IMR-90 (cell line): ENCODE results near the gene ANO10. TPM values are rescaled to one million over a fixed set of nuclear protein-coding genes. Genes with fewer than 3 reads are reported as not detected.

Experiments
- ATAC-seq: fragments of 200-7000 bp; cut with Tn5 transposase; 2 replicates; pipeline ENCODE4 v1.9.1; 2020; ENCODE audit warnings: low read depth, mild to moderate bottlenecking, moderate library complexity
- Bru-seq: library from RNA; stranded (reverse); fragments of 400-500 nt; gene quantifications from one replicate; lab custom pipeline; 2021; lab: Mats Ljungman, UMichigan
- BruChase-seq, 2 experiments: library from RNA; stranded (reverse); fragments of 400-500 nt; gene quantifications; one replicate each; lab custom pipeline; 2021; lab: Mats Ljungman, UMichigan
- BruUV-seq: library from RNA; stranded (reverse); fragments of 400-500 nt; replicated peaks from 2 replicates; lab custom pipeline; 2021; lab: Mats Ljungman, UMichigan
- CTCF ChIA-PET: fragments of 300-600 bp; formaldehyde crosslinking; extraction: SDS; loops from one replicate; lab custom pipeline; 2021; ENCODE audit warnings: antibody characterized with exemption; lab: Yijun Ruan, JAX
- POLR2A ChIA-PET: fragments of 300-600 bp; sonication (Branson Sonifier 250); formaldehyde crosslinking; loops from one replicate; lab custom pipeline; 2022; ENCODE audit warnings: antibody characterized with exemption; ENCODE audit not compliant: unreplicated experiment; lab: Charles Lee
- DNase-seq: peaks from one replicate; pipeline ENCODE4 v3.0.0; 2013
- H2AFZ ChIP-seq: replicated peaks from 2 replicates; pipeline ENCODE3; 2013; ENCODE audit warnings: low read length, mild to moderate bottlenecking; ENCODE audit not compliant: poor library complexity
- H2AK5ac ChIP-seq: 2 replicates; pipeline ENCODE4 v1.6.1; 2013; ENCODE audit warnings: low read depth, low read length, inconsistent platforms
- H2AK9ac ChIP-seq: replicated peaks from 2 replicates; pipeline ENCODE3; 2013; ENCODE audit warnings: mild to moderate bottlenecking, low read depth, low read length, moderate library complexity; ENCODE audit not compliant: poor library complexity
- H2BK120ac ChIP-seq: 2 replicates; pipeline ENCODE4 v1.6.1; 2013; ENCODE audit warnings: low read depth, low read length, inconsistent platforms
- H2BK15ac ChIP-seq: 3 replicates; pipeline ENCODE4 v1.6.1; 2013; ENCODE audit warnings: low read depth, low read length, inconsistent platforms
- H2BK20ac ChIP-seq: 2 replicates; pipeline ENCODE4 v1.6.1; 2013; ENCODE audit warnings: low read depth, mild to moderate bottlenecking, inconsistent platforms, low read length, moderate library complexity
- H2BK5ac ChIP-seq: 2 replicates; pipeline ENCODE4 v1.6.1; 2013; ENCODE audit warnings: mild to moderate bottlenecking, low read depth, low read length, inconsistent platforms; ENCODE audit not compliant: poor library complexity, severe bottlenecking
- H3K14ac ChIP-seq: replicated peaks from 2 replicates; pipeline ENCODE4 v1.6.1; 2013; ENCODE audit warnings: low read depth, low read length, inconsistent platforms
- H3K18ac ChIP-seq: 2 replicates; pipeline ENCODE4 v1.6.1; 2013; ENCODE audit warnings: low read depth, low read length, control low read depth
- H3K23ac ChIP-seq: 2 replicates; pipeline ENCODE4 v1.6.1; 2013; ENCODE audit warnings: low read depth, low read length, inconsistent platforms
- H3K27ac ChIP-seq: 2 replicates; pipeline ENCODE4 v1.5.1; 2013; ENCODE audit warnings: mild to moderate bottlenecking, control low read depth, low read length; ENCODE audit not compliant: insufficient read depth
- H3K27me3 ChIP-seq: 2 replicates; pipeline ENCODE4 v1.6.1; 2013; ENCODE audit warnings: low read length; ENCODE audit not compliant: control insufficient read depth, insufficient read depth
- H3K36me3 ChIP-seq: 2 replicates; pipeline ENCODE4 v1.6.1; 2013; ENCODE audit warnings: low read length, mixed read lengths; ENCODE audit not compliant: control insufficient read depth, insufficient read depth
- H3K4ac ChIP-seq: 2 replicates; pipeline ENCODE4 v1.6.1; 2013; ENCODE audit warnings: low read depth, low read length, inconsistent platforms
- H3K4me1 ChIP-seq: 2 replicates; pipeline ENCODE4 v1.6.1; 2013; ENCODE audit warnings: low read length, mixed read lengths; ENCODE audit not compliant: control insufficient read depth, insufficient read depth
- H3K4me2 ChIP-seq: 2 replicates; pipeline ENCODE4 v1.6.1; 2013; ENCODE audit warnings: low read depth, mild to moderate bottlenecking, control low read depth, low read length, moderate library complexity
- H3K4me3 ChIP-seq: 2 replicates; pipeline ENCODE4 v1.5.1; 2013; ENCODE audit warnings: low read depth, mild to moderate bottlenecking, control low read depth, low read length, moderate library complexity; ENCODE audit not compliant: insufficient read depth
- H3K56ac ChIP-seq: 2 replicates; pipeline ENCODE4 v1.6.1; 2013; ENCODE audit warnings: low read length, inconsistent platforms; ENCODE audit not compliant: insufficient read depth; ENCODE audit errors: extremely low read depth
- H3K79me1 ChIP-seq, 2 experiments: 2 replicates each; pipeline ENCODE4 v1.6.1; 2013; ENCODE audit warnings: low read length in 2 of 2, inconsistent platforms in 1 of 2, low read depth in 1 of 2
- H3K9ac ChIP-seq: 2 replicates; pipeline ENCODE4 v1.6.1; 2013; ENCODE audit warnings: low read depth, low read length, control low read depth
- H3K9me1 ChIP-seq: 2 replicates; pipeline ENCODE4 v1.6.1; 2013; ENCODE audit warnings: low read length, inconsistent platforms; ENCODE audit not compliant: insufficient read depth
- H3K9me3 ChIP-seq: 2 replicates; pipeline ENCODE4 v1.6.1; 2013; ENCODE audit warnings: low read length; ENCODE audit not compliant: control insufficient read depth, insufficient read depth
- H4K20me1 ChIP-seq: 2 replicates; pipeline ENCODE4 v1.6.1; 2013; ENCODE audit warnings: low read length, inconsistent platforms; ENCODE audit not compliant: insufficient read depth
- H4K5ac ChIP-seq: 2 replicates; pipeline ENCODE4 v1.6.1; 2013; ENCODE audit warnings: mild to moderate bottlenecking, low read depth, low read length, control low read depth
- H4K8ac ChIP-seq, 2 experiments: 2 replicates each; pipeline ENCODE4 v1.6.1; 2013; ENCODE audit warnings: low read depth in 2 of 2, low read length in 2 of 2, control low read depth in 1 of 2, inconsistent platforms in 1 of 2
- H4K91ac ChIP-seq: 2 replicates; pipeline ENCODE4 v1.6.1; 2013; ENCODE audit warnings: low read depth, low read length, inconsistent platforms; ENCODE audit not compliant: insufficient read depth
- CEBPB ChIP-seq: IDR thresholded peaks from 2 replicates; pipeline ENCODE4 v1.6.1; 2012; ENCODE audit warnings: low read depth, low read length, improper control_type of control experiment
- CHD1 ChIP-seq: IDR thresholded peaks from 2 replicates; pipeline ENCODE4 v1.6.1; 2012; ENCODE audit warnings: low read depth, low read length, improper control_type of control experiment
- FOS ChIP-seq: fragments of 150-350 bp; IDR thresholded peaks from 2 replicates; pipeline ENCODE4 v1.6.1; 2016; ENCODE audit warnings: low read depth, low read length
- MAZ ChIP-seq: IDR thresholded peaks from 2 replicates; pipeline ENCODE4 v1.6.1; 2012; ENCODE audit warnings: low read depth, mild to moderate bottlenecking, low read length, improper control_type of control experiment, moderate library complexity, borderline replicate concordance
- POLR2A ChIP-seq: IDR thresholded peaks from 2 replicates; pipeline ENCODE4 v1.6.1; 2012; ENCODE audit warnings: mild to moderate bottlenecking, low read depth, low read length
- RCOR1 ChIP-seq: IDR thresholded peaks from 2 replicates; pipeline ENCODE4 v1.6.1; 2012; ENCODE audit warnings: mild to moderate bottlenecking, low read length, improper control_type of control experiment; ENCODE audit not compliant: insufficient replicate concordance
- WGBS, 2 experiments: methylation state at CpG; one replicate each; pipeline versions ENCODE4 v1.1.5 to v1.1.7; 2013; ENCODE audit warnings: missing lambda C conversion rate in 2 of 2; ENCODE audit not compliant: insufficient read length in 1 of 2; ENCODE audit errors: extremely low coverage in 2 of 2; 5-methylcytosine and 5-hydroxymethylcytosine counted together
- dilution Hi-C: fragments of 300-500 bp; cut with HindIII; formaldehyde crosslinking; loops from one replicate; pipeline ENCODE4 v1.14.3; 2018; ENCODE audit warnings: low sequenced_read_pairs; ENCODE audit not compliant: unreplicated experiment
- in situ Hi-C: fragments of 300-500 bp; cut with MboI; formaldehyde crosslinking; loops from 3 replicates; pipeline ENCODE4 v1.14.3; 2019; ENCODE audit warnings: low sequenced_read_pairs, inconsistent platforms, mixed read lengths
- intact Hi-C: fragments of 100-400 bp; cut with micrococcal nuclease; formaldehyde crosslinking; loops from 2 replicates; pipeline ENCODE4 v1.10.0; 2022
- long read RNA-seq: library from polyadenylated mRNA; unstranded; transcript quantifications from one replicate; pipeline ENCODE4 v2.0.0, GENCODE V29; 2021; ENCODE audit not compliant: unreplicated experiment
- polyA plus RNA-seq, 3 experiments: library from polyadenylated mRNA; depleted of rRNA; stranded (reverse); fragments of >200 nt; gene quantifications; 2 replicates each; pipeline ENCODE4 v1.2.3, GENCODE V29; 2012; ENCODE audit warnings: low replicate concordance in 1 of 3
- total RNA-seq: library from RNA; depleted of rRNA; stranded (reverse); fragments of >200 nt; gene quantifications from 2 replicates; pipeline ENCODE4 v1.2.3, GENCODE V29; 2012; rRNA removed
- TF ChIP-seq, protein P1 (sequence below): fragments of 150-350 bp; IDR thresholded peaks from 2 replicates; pipeline ENCODE4 v1.6.1; 2016; ENCODE audit warnings: low read depth, mild to moderate bottlenecking, low read length, moderate library complexity, borderline replicate concordance
- TF ChIP-seq, protein P2 (sequence below): conservative IDR thresholded peaks from 2 replicates; pipeline ENCODE4 v1.5.1; 2012; ENCODE audit warnings: mild to moderate bottlenecking, low read depth, low read length, improper control_type of control experiment

Gene ANO10, protein sequence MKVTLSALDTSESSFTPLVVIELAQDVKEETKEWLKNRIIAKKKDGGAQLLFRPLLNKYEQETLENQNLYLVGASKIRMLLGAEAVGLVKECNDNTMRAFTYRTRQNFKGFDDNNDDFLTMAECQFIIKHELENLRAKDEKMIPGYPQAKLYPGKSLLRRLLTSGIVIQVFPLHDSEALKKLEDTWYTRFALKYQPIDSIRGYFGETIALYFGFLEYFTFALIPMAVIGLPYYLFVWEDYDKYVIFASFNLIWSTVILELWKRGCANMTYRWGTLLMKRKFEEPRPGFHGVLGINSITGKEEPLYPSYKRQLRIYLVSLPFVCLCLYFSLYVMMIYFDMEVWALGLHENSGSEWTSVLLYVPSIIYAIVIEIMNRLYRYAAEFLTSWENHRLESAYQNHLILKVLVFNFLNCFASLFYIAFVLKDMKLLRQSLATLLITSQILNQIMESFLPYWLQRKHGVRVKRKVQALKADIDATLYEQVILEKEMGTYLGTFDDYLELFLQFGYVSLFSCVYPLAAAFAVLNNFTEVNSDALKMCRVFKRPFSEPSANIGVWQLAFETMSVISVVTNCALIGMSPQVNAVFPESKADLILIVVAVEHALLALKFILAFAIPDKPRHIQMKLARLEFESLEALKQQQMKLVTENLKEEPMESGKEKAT
- total RNA-seq (41.6 and 42.5 TPM in 2 replicates), polyA plus RNA-seq (2012; rRNA removed) (26.0 and 28.5 TPM in 2 replicates), Bru-seq, nascent RNA (percentile 82 among the genes with signal in this experiment), BruChase-seq, experiment 1, labeled RNA remaining after a 6-hour chase (percentile 71 among the genes with signal in this experiment), BruChase-seq, experiment 2, labeled RNA remaining after a 2-hour chase (percentile 76 among the genes with signal in this experiment)
- 18.0 and 20.1 TPM in 2 replicates for polyA plus RNA-seq (2012; cell fraction: cytosol; rRNA removed)
- 13.2 and 17.8 TPM in 2 replicates for polyA plus RNA-seq (2012; cell fraction: nucleus; rRNA removed; ENCODE audit: low replicate concordance)
- long read RNA-seq, transcript ANO10-201 (13 exons, 3,212 nt), result major isoform, 55 of 114 reads
- long read RNA-seq, transcript ANO10-203 (12 exons, 2,419 nt), result minor isoform, 8 of 114 reads
- long read RNA-seq, partial matches to known transcripts, result 8 of 114 reads
- long read RNA-seq, other reads (novel, unspliced or antisense), result 43 of 114 reads

DNA sequence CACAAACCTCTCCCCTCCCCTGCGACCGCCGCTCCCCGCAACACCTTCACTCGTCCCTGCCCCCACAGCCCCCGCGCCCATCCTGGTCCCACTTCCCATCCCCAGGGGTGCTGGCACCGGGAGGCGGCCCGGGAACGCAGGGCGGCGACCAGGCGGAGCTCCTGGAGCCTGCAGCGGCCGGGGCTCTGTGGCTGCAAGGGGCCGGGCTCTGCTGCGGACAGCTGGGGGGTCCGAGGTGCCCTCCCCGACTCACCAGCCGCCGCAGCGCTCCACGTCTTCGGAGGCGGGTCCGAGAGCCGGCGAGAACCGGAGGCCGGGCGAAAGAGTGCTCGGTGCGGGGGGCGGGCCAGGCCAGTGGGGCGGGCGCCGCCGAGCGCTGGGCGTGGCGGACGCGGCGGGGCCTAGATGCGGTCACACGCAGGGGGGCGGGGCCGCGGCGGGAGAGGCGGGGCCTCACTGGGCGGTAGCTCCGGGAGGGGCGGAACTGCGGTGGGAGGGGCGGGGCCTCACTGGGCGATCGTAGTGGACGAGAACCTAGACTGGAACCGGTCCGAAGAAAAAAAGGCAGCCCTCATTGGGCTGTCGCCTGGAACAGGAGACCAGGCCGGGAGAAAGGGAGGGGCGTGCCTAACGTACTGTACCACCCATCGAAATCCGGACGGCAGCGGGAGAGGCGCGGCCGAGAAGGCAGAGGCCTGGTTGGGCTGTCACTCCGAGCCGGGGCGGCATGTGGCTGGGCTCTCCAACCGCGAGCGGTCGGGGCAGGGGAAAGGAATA, at the start of gene ANO10:
ANO10 (minus strand) TSS at position 356 of the 777 bp plus-strand sequence. CDS start 16,159 bp downstream, outside the sequence.
- intact Hi-C loops (loop anchor here (2.0 to 10.0 kb wide), 4 partner anchors 69 to 397 kb away; partner anchors contain the start of gene ABHD5), dilution Hi-C loops (no loop called here)
- BruUV-seq, result no TSS peak
- no peak for TF ChIP-seq FOS
- TF ChIP-seq, protein P1, sequence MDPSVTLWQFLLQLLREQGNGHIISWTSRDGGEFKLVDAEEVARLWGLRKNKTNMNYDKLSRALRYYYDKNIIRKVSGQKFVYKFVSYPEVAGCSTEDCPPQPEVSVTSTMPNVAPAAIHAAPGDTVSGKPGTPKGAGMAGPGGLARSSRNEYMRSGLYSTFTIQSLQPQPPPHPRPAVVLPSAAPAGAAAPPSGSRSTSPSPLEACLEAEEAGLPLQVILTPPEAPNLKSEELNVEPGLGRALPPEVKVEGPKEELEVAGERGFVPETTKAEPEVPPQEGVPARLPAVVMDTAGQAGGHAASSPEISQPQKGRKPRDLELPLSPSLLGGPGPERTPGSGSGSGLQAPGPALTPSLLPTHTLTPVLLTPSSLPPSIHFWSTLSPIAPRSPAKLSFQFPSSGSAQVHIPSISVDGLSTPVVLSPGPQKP, result no peak
- TF ChIP-seq POLR2A, result no peak
- 0 out of 2 replicates have a peak, but pooled peaks have one; percentile 39 for TF ChIP-seq CHD1
- no peak for TF ChIP-seq CEBPB
- no peak for TF ChIP-seq RCOR1
- TF ChIP-seq MAZ, result peak; percentile 65; the same call in 1 of the 2 replicates
- TF ChIP-seq, protein P2, sequence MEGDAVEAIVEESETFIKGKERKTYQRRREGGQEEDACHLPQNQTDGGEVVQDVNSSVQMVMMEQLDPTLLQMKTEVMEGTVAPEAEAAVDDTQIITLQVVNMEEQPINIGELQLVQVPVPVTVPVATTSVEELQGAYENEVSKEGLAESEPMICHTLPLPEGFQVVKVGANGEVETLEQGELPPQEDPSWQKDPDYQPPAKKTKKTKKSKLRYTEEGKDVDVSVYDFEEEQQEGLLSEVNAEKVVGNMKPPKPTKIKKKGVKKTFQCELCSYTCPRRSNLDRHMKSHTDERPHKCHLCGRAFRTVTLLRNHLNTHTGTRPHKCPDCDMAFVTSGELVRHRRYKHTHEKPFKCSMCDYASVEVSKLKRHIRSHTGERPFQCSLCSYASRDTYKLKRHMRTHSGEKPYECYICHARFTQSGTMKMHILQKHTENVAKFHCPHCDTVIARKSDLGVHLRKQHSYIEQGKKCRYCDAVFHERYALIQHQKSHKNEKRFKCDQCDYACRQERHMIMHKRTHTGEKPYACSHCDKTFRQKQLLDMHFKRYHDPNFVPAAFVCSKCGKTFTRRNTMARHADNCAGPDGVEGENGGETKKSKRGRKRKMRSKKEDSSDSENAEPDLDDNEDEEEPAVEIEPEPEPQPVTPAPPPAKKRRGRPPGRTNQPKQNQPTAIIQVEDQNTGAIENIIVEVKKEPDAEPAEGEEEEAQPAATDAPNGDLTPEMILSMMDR, result no peak

More for the DNA sequence above, at the start of gene ANO10:
- peak within 1 kb of the TSS; percentile 98 for H3K4me2 ChIP-seq
- H3K27me3 ChIP-seq, result no peaks in the 10 kb centered on the region
- H2AFZ ChIP-seq, result peak within 1 kb of the TSS; percentile 95
- WGBS, 2 experiments, result 1% methylated on average over 33 of the region's 80 CpGs; no CpG with 5 or more reads in 1 of the 2 experiments
- H3K4me1 ChIP-seq, result peaks cover 4% of the 10 kb centered on the region
- peak within 1 kb of the TSS; percentile 83 for H2BK120ac ChIP-seq
- H3K27ac ChIP-seq, result peak within 1 kb of the TSS; percentile 78
- peak within 1 kb of the TSS; percentile 81 for H3K4me3 ChIP-seq
- peak within 1 kb of the TSS; percentile 49 for H4K91ac ChIP-seq
- in situ Hi-C loops, result loop anchor here (5.0 kb wide), 1 partner anchor 65 kb away; no protein-coding TSS in a partner anchor
- peak within 1 kb of the TSS; percentile 86 for H3K56ac ChIP-seq
- H2AK9ac ChIP-seq, result peak within 1 kb of the TSS; percentile 89
- peak within 1 kb of the TSS; percentile 92 for H3K23ac ChIP-seq
- H2AK5ac ChIP-seq, result peak within 1 kb of the TSS; percentile 47
- H3K4ac ChIP-seq, result peak within 1 kb of the TSS; percentile 92
- H4K5ac ChIP-seq, result peak within 1 kb of the TSS; percentile 95
- ChIA-PET CTCF (interaction anchor here (0.6 kb wide), 1 partner anchor 855 kb away, joined by 3 read pairs; no protein-coding TSS in a partner anchor), POLR2A (interaction anchor here (0.5 to 1.0 kb wide), 3 partner anchors 10 to 230 kb away, joined by 3 to 4 read pairs (median 4); no protein-coding TSS in a partner anchor)
- H3K36me3 ChIP-seq, result no peaks in the 10 kb centered on the region
- peak; percentile 99 for DNase-seq
- no peaks in the 10 kb centered on the region for H3K9me1 ChIP-seq
- peak within 1 kb of the TSS; percentile 98 for H3K9ac ChIP-seq
- H2BK5ac ChIP-seq, result peak within 1 kb of the TSS; percentile 68
- H3K18ac ChIP-seq, result peak within 1 kb of the TSS; percentile 54
- H2BK15ac ChIP-seq, result peak within 1 kb of the TSS; percentile 91; the same call in 2 of the 3 replicates
- peak within 1 kb of the TSS; percentile 93 to 95 for H4K8ac ChIP-seq
- no peaks in the 10 kb centered on the region; the same call in 1 of the 2 replicates for H4K20me1 ChIP-seq
- H3K9me3 ChIP-seq, result no peaks in the 10 kb centered on the region
- ATAC-seq, result peak; percentile 95
- peak within 1 kb of the TSS; percentile 73 for H2BK20ac ChIP-seq
- peak within 1 kb of the TSS; percentile 89 for H3K14ac ChIP-seq
- H3K79me1 ChIP-seq, result peaks cover 16 to 34% of the 10 kb centered on the region in 2 experiments
